Endometrium (tissue), 2 donors: Measurements from ENCODE around the gene ZNF692.
"Not testable (repeated sequence)": the region's sequence is repeated elsewhere in the genome, so short reads cannot be mapped to it uniquely, and the experiment has no call there.

Experiments used
- FAIRE-seq: peaks from 2 replicates; lab custom pipeline; 2012; peaks lifted over from hg19 to GRCh38; lab: Jason Lieb, UNC
- donor health status: control.
- donor health status: control.

The ZNF692 gene

DNA sequence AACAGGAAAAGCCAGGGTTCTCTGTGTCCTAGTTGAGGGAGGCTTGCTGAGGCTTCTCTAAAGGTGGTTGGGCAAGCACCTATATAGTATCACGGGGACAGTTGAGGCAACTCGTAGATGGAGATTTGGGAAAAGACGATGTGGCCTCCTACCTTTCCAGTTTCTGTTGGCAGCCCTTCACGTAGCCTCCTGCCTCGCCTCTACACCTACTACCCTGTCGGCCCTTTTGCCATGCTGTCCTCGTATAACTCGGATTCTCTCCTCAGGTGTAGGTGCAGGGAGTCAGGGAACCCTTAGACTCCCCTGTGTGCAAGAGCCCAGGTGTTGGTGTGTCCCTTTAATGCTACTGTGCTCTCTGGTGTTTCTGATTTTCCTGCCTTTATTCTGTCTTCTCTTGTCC, 10.3 kb downstream of the ZNF692 start:
- no peak for FAIRE-seq

DNA sequence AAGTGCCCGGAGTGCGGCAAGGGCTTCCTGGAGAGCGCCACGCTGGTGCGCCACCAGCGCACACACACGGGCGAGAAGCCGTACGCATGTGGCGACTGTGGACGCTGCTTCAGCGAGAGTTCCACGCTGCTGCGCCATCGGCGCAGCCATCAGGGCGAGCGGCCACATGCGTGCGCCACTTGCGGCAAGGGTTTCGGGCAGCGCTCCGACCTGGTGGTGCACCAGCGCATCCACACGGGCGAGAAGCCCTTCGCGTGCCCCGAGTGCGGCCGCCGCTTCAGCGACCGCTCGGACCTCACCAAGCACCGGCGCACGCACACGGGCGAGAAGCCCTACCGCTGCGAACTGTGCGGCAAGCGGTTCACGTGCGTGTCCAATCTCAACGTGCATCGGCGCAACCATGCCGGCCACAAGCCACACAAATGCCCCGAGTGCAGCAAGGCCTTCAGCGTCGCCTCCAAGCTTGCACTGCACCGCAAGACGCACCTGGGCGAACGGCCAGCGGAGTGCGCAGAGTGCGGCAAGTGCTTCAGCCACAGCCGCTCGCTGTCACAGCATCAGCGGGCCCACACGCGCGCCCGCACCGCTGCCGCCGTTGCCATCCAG, 10.8 kb downstream of the ZNF692 start:
- FAIRE-seq, result no peak

GRCh38 chr1:248847181-248847955, 11.5 kb downstream of the ZNF692 start:
- FAIRE-seq, result no peak

DNA sequence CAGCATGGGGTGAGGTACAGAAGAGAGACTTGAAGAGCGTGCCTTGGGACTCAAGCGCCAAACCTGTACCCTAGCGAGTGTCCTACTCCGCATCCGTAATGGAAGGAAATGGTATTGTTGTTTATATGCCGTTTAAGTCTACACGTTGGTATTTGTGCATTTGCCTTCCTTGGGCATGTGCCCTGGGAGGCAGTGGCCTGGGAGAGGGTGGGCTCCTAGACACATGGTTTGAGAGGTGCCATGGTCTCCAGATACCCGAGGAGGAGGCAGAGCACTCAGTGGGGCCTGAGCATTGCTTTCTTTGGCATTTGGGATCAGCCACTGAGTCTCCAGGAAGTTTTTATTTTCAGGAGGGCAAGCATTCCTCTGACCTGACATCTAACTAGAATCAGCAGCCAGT, 14.4 kb downstream of the ZNF692 start:
- no peak for FAIRE-seq

DNA sequence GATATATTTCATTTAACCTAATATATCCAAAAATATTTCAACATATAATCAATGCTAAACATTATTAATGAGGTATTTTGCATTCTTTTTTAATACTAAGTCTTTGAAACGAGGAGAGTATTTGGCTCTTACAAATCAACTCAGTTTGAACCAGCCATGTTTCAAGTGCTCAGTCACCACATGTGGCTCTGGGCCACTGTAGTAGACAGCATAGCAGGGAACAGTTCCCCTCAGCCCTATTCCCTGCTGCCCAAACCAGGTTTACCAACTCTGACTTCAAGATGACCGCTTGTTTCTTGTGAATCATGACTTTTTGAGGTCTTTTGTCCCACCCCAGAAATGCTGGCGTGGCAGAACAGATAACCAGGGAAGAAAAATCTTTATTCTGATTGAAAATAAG, 15.2 kb downstream of the ZNF692 start:
- no peak for FAIRE-seq

DNA sequence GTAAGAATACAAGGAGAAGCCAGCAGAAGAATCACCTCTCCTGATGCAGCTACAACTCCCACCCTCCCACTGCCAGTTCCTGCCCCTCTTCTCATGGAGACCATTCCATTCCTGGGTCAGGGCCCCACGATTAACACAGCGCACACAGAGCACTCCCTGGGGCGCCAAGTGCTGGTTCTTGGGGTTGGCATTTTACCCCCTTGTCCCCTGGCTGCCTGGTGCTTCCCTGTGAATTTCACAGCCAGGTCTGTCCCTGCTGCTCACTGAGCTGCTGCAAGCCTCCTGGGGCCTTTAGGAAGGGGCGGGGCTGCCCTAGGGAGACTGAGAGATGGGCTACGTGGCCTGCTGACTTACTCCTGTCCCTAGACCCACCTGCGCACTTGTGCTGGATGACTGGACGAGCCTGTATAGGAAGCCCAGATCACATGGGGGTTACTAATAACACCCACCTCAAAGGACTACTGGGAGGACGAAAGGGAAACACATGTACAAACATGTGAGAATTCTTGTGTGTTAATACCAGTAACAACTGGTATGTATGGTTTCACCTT, 16.0 kb downstream of the ZNF692 start:
- FAIRE-seq, result no peak

DNA sequence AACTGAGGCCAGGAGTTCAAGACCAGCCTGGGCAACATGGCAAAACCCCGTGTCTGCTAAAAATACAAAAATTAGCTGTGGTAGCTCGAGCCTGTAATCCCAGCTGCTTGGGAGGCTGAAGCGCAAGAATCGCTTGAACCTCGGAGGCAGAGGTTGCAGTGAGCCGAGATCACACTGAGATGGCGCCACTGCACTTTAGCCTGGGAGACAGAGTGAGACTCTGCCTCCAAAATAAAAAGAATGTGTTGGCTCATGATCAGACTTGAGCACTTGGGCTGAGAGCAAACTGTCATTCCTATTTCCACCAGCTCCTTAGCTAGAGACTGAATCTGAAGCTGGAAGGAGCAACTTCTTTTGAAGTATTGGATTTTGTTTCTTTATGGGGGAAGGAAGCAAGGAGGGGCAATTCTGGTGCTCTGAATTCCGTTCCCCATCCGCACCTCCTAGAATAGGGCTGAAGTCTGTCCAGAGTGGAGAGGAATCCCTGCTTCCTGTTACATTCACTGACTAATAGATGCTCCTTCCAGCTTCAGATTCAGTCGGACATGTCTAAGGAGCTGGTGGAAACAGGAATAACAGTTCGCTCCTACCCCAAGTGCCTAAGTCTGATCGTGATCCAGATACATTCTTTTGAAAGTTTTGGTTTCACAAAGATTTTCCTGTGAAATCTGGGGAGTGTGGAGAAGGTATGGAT, 17.0 kb downstream of the ZNF692 start:
- no peak for FAIRE-seq

GRCh38 chr1:248840946-248841345, 17.9 kb downstream of the ZNF692 start:
- FAIRE-seq, result no peak

GRCh38 chr1:248839168-248839555, 19.7 kb downstream of the ZNF692 start:
- FAIRE-seq, result no peak

DNA sequence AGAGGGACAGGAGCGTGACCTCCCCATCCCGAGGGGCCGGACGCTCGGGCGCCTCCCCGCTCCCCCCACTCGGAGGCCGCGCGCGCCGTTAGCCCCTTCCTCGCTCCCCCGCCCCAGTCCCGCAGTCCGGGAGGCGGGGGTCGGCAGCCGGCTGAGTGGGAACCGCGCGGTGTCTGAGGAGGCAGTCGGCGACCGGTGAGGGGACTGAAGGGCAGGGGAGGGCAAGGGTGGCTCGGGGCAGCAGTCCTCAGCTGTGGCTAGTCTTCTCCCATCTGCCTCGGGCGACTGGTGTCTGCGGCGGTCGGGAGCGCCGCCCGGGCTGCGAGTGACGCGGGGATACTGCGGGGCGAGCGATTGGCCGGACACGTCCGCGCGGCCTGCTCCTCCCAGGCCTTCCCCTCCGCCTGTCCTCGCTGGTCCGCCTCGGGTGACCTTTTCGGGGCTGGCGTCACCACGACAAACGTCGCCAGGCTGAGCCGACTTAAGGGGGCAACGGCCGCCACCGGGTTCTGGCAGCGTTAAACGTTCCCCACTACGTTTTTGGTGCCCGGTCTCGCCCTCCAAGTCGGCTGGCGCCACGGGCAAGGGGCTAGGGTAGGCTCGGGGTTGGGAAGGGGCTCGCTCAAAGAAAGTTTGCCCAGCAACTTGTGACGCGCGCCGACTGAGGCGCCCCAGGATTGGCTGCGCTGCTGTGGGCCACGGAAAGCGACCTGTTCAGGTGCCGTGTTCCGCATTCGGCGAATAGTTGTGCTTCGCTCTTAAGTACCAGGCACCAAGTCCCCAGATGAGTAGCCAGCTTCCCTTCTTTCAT, 20.3 kb downstream of the ZNF692 start:
- no peak for FAIRE-seq

- peak; percentile 76 for FAIRE-seq
These were observed 21.0 kb downstream of the ZNF692 start, which contains the start of gene ZNF672 for GRCh38 chr1:248837781-248838356. ZNF672 (plus strand) TSS chr1:248838224; CDS start chr1:248847275, 9,051 bp downstream.

GRCh38 chr1:248837045-248837780, 21.7 kb downstream of the ZNF692 start:
- no peak for FAIRE-seq

DNA sequence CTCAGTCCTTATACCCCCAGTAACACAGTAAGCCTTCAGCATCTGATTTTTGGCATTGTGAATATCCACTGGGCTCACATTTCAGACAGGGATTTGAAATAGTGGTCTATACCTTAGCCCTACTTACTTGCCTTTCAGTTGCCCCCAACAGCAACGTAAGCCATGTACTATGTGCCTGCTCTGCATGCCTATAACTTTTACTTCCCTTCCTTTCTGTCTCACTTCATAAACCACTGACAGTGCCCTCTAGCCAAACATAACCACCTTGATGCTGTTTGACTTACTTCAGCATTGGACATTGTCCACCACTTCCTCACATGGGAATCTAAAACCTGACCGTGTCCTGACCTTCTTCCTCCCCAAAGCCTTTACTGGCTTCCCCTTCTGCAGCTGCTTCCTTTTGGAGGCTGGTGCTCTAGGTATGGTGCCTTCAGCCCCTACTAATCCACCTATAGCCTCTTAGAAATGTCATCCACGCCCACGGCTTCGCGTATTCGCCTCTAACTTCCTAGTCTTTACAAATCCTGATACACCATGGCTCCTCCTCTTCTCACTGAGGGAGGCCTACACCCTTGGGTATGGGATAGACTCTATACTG, 24.4 kb downstream of the ZNF692 start:
- FAIRE-seq, result no peak

DNA sequence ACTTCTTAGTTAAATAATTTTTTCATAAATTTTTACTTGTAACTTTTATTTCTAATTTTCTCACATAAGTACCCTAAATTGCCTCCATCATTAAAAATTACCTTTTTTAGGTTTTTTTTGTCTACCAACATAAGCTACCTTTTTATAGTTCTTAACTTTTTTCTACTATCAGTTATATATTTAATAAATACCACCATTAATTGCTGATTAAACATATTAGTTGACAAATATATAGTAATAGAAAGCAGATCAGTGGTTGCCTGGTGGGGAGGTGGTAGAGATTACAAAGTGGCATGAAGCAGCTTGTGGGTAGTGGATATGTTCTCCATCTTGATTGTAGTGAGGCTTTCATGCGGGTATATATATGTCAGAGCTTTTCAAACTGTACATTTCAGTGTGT, 27.0 kb downstream of the ZNF692 start:
- FAIRE-seq, result no peak

- not testable (repeated sequence) for FAIRE-seq
These were observed 28.2 kb downstream of the ZNF692 start for GRCh38 chr1:248830718-248831017.

GRCh38 chr1:248828845-248829244, 30.0 kb downstream of the ZNF692 start:
- FAIRE-seq, result no peak

DNA sequence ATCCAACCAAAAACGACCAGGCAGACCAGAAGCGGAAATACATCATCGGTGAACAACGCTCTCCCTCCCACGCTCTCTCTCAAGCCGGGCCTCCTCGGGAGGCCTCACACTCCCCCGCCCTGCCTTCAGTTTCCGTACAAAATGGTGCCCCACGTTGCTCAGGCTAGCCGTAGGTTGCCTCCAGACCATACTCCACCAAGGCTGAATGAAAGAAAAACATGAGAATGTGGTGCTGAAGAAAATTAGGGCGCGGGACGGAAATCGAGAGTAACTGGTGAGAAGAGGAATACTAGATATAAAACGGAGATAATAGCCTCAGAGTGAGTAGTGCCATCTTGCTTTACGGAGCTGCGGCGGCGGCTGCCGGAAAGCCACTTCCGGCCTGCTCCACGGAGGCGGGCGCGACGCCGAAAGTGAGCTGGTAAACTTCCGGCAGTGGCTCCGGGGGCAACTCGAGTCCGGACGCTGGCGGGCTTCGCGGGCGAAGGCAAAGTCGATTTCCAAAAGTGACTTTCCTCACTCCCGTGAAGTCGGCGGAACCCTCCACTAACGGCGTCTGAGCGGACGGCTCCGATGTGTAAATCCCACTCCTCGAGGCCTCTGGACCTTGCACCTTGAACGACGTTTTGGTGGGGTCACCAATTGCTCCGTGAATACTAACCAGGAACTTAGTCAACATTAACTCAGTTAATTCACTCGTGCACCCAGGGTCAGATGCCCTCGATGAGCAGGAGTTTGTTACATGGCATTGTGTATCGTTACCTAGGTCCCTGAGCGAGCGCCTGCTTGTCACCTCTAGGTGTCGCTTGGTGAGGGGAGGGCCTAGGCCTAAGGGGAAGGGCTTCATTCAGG, 32.8 kb downstream of the ZNF692 start, which contains the start of gene SH3BP5L:
SH3BP5L (minus strand) TSS at position 7 of the 852 bp plus-strand sequence. CDS start 980 bp downstream, outside the sequence.
- FAIRE-seq, result no peak

DNA sequence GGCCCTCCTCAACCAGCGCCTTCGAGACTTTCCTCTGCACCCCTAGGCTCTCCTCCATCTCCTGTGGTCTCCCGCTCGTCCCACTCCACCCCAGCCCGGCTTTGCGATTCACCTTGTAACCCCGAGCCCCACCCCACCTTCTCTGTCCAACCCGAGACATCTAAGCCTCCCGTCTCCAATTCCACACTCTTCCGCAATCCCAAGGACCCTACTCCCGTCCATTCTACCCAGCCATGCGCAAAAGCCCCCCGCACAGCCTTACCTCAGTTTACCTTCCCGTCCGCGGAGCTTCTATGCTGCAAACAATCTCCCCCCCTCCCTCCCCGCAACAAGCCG, 33.3 kb downstream of the ZNF692 start:
- no peak for FAIRE-seq

- FAIRE-seq, result no peak
These were observed 33.7 kb downstream of the ZNF692 start for GRCh38 chr1:248825136-248825535.

DNA sequence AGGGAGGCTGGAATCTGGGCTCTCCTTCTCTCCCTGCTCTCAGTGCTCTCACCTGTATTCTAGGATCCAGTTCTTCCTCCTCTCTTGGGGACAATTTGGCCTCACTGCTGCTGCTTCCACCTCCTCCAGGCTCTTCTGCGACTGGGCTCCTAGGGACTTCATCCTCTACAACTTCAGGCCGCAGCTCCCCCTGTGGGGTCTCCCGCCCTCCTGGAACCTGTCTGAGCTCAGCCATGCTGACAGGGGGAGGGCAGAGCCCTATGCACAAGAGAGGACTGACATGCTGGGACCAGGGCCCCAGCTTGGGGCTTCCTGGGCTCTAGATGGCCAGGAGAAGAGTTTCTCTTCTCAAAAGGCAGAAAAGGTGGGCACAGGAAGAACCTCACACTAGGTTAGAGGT, 34.2 kb downstream of the ZNF692 start:
- FAIRE-seq, result no peak
